Esophagus muscularis mucosa (tissue), 4 donors: ENCODE results near the gene TMEM238L. TPM values are rescaled to one million over a fixed set of nuclear protein-coding genes. Genes with fewer than 3 reads are reported as not detected.

Source experiments
- DNase-seq: peaks from one replicate; pipeline ENCODE4 v3.0.0-alpha.2; 2017; ENCODE audit errors: extremely low spot score
- H3K27ac ChIP-seq, 4 donors: fragments of 200-600 bp; sonication (generic); replicated peaks in 1 of 4; 1 replicate in 3 of 4; 2 replicates in 1 of 4; pipeline ENCODE4 v1.5.1; 2016 to 2019; ENCODE audit warnings: mild to moderate bottlenecking in 1 of 4
- H3K27me3 ChIP-seq, 4 donors: fragments of 200-600 bp; sonication (generic); one replicate each; pipeline versions ENCODE4 v1.5.1 to v1.6.0; 2016 to 2019
- H3K36me3 ChIP-seq, 4 donors: fragments of 200-600 bp; sonication (generic); one replicate each; pipeline ENCODE4 v1.5.1; 2016 to 2019
- H3K4me1 ChIP-seq, 4 donors: fragments of 200-600 bp; sonication (generic); one replicate each; pipeline ENCODE4 v1.5.1; 2016 to 2019
- H3K4me3 ChIP-seq, 4 donors: fragments of 200-600 bp; sonication (generic); 1 replicate in 2 of 4; 2 replicates in 2 of 4; pipeline ENCODE4 v1.5.1; 2016 to 2019; ENCODE audit warnings: mild to moderate bottlenecking in 4 of 4, moderate library complexity in 1 of 4
- H3K9me3 ChIP-seq, 4 donors: fragments of 200-600 bp; sonication (generic); 1 replicate in 3 of 4; 2 replicates in 1 of 4; pipeline ENCODE4 v1.5.1; 2016 to 2019
- CTCF ChIP-seq, 3 experiments: fragments of 200-600 bp in 2 of 3; fragments of 450-650 bp in 1 of 3; sonication (generic) in 2 of 3; IDR thresholded peaks; one replicate each; pipeline ENCODE4 v1.5.1; 2017 to 2019; ENCODE audit warnings: antibody characterized with exemption in 3 of 3, mild to moderate bottlenecking in 2 of 3, moderate library complexity in 1 of 3
- EP300 ChIP-seq: sonication (generic); formaldehyde crosslinking; IDR thresholded peaks from one replicate; pipeline ENCODE4 v1.6.1; 2017; ENCODE audit warnings: antibody characterized with exemption
- POLR2A ChIP-seq: fragments of 450-650 bp; IDR thresholded peaks from one replicate; pipeline ENCODE4 v1.6.1; 2017; ENCODE audit warnings: antibody characterized with exemption, moderate library complexity, mild to moderate bottlenecking, low read depth
- POLR2AphosphoS5 ChIP-seq, 2 donors: sonication (generic); formaldehyde crosslinking; IDR thresholded peaks; one replicate each; pipeline ENCODE4 v1.6.1; 2017; ENCODE audit warnings: antibody characterized with exemption in 2 of 2
- WGBS: methylation state at CpG from one replicate; pipeline ENCODE4 v1.1.5; 2018; 5-methylcytosine and 5-hydroxymethylcytosine counted together
- intact Hi-C: fragments of 100-400 bp; cut with DNase I; formaldehyde crosslinking; loops from one replicate; pipeline ENCODE4 v1.15.1; 2023
- total RNA-seq, 4 donors: library from RNA; depleted of rRNA; stranded (reverse); fragments of >200 nt; gene quantifications; one replicate each; pipeline versions ENCODE4 v1.1.0 to v1.2.1, GENCODE V29; 2016

Gene TMEM238L
- total RNA-seq, 4 donors from 2014 or later, result not detected

- DNase-seq, result no peak
- Histone ChIP-seq H3K27ac (no peak overlapping the region), H3K4me3 (no peak overlapping the region), H3K36me3 (no peaks in the 10 kb centered on the region), H3K9me3 (no peaks in the 10 kb centered on the region), H3K27me3 (no peaks in the 10 kb centered on the region), H3K4me1 (peaks cover 6 to 20% (median 11%) of the 10 kb centered on the region in 4 donors)
- intact Hi-C loops, result no loop called here
- WGBS, result 73% methylated on average over 9 of the region's 9 CpGs
- no peak for TF ChIP-seq POLR2A
- TF ChIP-seq CTCF (IDR thresholded peaks at IDR 0.05), result no peak
- no peak for TF ChIP-seq POLR2AphosphoS5 (IDR thresholded peaks at IDR 0.05)
- TF ChIP-seq EP300, result no peak
These were observed 13.2 kb downstream of the TMEM238L start for GRCh38 chr17:10790491-10791401.

DNA sequence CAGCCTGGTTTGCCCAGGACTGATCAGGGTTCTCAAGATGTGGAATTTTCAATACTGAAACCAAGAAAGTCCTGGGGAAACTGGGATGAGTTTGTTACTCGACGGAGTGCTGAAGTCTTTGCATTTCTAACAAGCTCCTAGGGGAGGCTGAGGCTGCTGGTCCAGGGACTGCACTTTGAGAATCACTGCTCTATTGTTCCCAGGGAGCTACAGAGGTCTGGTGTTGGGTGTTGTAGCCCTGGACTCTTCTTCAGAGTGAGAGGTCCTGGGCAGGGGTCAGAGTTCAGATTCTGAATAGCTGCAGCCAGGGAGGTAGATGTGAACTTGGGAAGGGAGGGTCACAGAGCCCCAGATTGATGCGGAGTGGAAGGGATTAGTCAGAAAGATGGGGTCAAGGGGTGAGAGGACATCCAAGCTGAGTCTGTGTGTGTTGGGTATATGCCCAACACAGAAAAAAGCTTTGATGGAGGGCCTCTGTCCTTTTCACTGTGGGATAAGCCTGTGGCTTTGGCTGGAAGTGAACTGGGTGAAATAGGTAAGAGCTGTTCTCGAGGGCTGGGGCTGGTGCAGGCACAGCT is 14.1 kb downstream of the TMEM238L start:
- peaks cover 6 to 20% (median 11%) of the 10 kb centered on the region in 4 donors for H3K4me1 ChIP-seq
- WGBS, result 86% methylated on average over 4 of the region's 4 CpGs
- no peaks in the 10 kb centered on the region for H3K27me3 ChIP-seq
- no peaks in the 10 kb centered on the region for H3K36me3 ChIP-seq
- H3K4me3 ChIP-seq, result no peak overlapping the region
- intact Hi-C loops, result no loop called here
- no peak for TF ChIP-seq POLR2AphosphoS5 (IDR thresholded peaks at IDR 0.05)
- no peak for TF ChIP-seq EP300
- no peak for TF ChIP-seq CTCF (IDR thresholded peaks at IDR 0.05)
- TF ChIP-seq POLR2A, result no peak
- H3K9me3 ChIP-seq, result no peaks in the 10 kb centered on the region
- no peak overlapping the region for H3K27ac ChIP-seq
- DNase-seq, result no peak

- Histone ChIP-seq H3K4me1 (peaks cover 6 to 20% (median 11%) of the 10 kb centered on the region in 4 donors), H3K4me3 (no peak overlapping the region), H3K27me3 (no peaks in the 10 kb centered on the region), H3K9me3 (peaks cover 0 to 7% (median 0%) of the 10 kb centered on the region in 4 donors), H3K36me3 (no peaks in the 10 kb centered on the region), H3K27ac (no peak overlapping the region)
- TF ChIP-seq CTCF (IDR thresholded peaks at IDR 0.05) (no peak), EP300 (no peak), POLR2AphosphoS5 (IDR thresholded peaks at IDR 0.05) (no peak), POLR2A (no peak)
- 100% methylated on average over 3 of the region's 5 CpGs for WGBS
- intact Hi-C loops, result no loop called here
- no peak for DNase-seq
These were observed 16.4 kb downstream of the TMEM238L start for GRCh38 chr17:10787306-10788045.

DNA sequence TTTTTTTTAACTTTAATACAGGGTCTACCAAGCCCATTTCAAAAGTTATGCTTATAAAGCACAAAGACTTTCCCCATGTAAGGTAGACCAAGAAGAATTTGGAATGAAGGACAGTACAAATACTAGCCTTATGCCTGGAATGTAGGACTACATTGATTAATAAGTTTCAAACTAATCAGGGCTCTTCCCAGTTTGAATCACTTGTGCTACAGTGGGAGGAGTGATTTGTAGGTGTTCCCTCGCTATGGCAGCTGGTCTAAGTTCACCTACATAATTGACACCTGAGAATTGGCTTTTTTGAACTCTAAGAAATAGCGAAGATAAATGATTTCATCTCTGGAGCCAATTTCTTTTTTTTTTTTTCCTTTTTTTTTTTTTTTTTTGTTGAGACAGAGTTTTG is 18.6 kb downstream of the TMEM238L start:
- TF ChIP-seq POLR2AphosphoS5 (IDR thresholded peaks at IDR 0.05) (no peak), EP300 (no peak), POLR2A (no peak), CTCF (IDR thresholded peaks at IDR 0.05) (no peak)
- Histone ChIP-seq H3K4me3 (no peak overlapping the region), H3K9me3 (peaks cover 0 to 8% (median 0%) of the 10 kb centered on the region in 4 donors), H3K27ac (no peak overlapping the region), H3K36me3 (no peaks in the 10 kb centered on the region), H3K27me3 (no peaks in the 10 kb centered on the region), H3K4me1 (peaks cover 0 to 11% (median 3%) of the 10 kb centered on the region in 4 donors)
- 93% methylated on average over 2 of the region's 2 CpGs for WGBS
- intact Hi-C loops, result no loop called here
- no peak for DNase-seq
